Body of pancreas (tissue), 4 donors: ENCODE data around the gene RAB26. TPM values are rescaled to one million over a fixed set of nuclear protein-coding genes. Genes with fewer than 3 reads are reported as not detected.

ENCODE experiments used
- ATAC-seq: fragments of 150-250 bp; one replicate; pipeline ENCODE4 v1.9.1; 2016
- DNase-seq, 4 donors: peaks; one replicate each; pipeline ENCODE4 v3.0.0-alpha.2; 2019
- H3K27ac ChIP-seq, 4 donors: fragments of 200-600 bp; sonication (generic); 1 replicate in 3 of 4; 2 replicates in 1 of 4; pipeline versions ENCODE4 v1.5.1 to v1.6.1; 2016 to 2019; ENCODE audit warnings: mild to moderate bottlenecking in 1 of 4, mixed read lengths in 1 of 4, moderate library complexity in 1 of 4
- H3K27me3 ChIP-seq, 2 donors: fragments of 200-600 bp; sonication (generic); one replicate each; pipeline ENCODE4 v1.6.0; 2016; ENCODE audit warnings: mild to moderate bottlenecking in 1 of 2
- H3K36me3 ChIP-seq, 2 donors: fragments of 200-600 bp; sonication (generic); replicated peaks in 1 of 2; 2 replicates each; pipeline ENCODE4 v1.5.1; 2016; ENCODE audit warnings: low read depth in 2 of 2; ENCODE audit not compliant: insufficient read depth in 1 of 2
- H3K4me1 ChIP-seq: fragments of 200-600 bp; sonication (generic); one replicate; pipeline ENCODE4 v1.6.0; 2016
- H3K4me3 ChIP-seq, 2 donors: fragments of 200-600 bp; sonication (generic); 1 replicate in 1 of 2; 2 replicates in 1 of 2; pipeline ENCODE4 v1.5.1; 2016 to 2019
- H3K9me3 ChIP-seq, 3 donors: fragments of 200-600 bp; sonication (generic); 1 replicate in 2 of 3; 2 replicates in 1 of 3; pipeline ENCODE4 v1.5.1; 2016
- POLR2A ChIP-seq, 3 donors: fragments of 450-650 bp; IDR thresholded peaks; one replicate each; pipeline ENCODE4 v1.6.1; 2016; ENCODE audit warnings: antibody characterized with exemption in 3 of 3, mild to moderate bottlenecking in 2 of 3
- WGBS, 2 donors: methylation state at CpG; one replicate each; pipeline ENCODE4 v1.1.5; 2017; 5-methylcytosine and 5-hydroxymethylcytosine counted together
- intact Hi-C: fragments of 100-400 bp; cut with DNase I; formaldehyde crosslinking; loops from one replicate; pipeline ENCODE4 v1.15.1; 2023
- total RNA-seq, 2 donors: library from RNA; depleted of rRNA; stranded (reverse); fragments of >200 nt; gene quantifications; one replicate each; pipeline ENCODE4 v1.1.0, GENCODE V29; 2016
- TF ChIP-seq, protein P1 (sequence below), 7 experiments: fragments of 450-650 bp in 4 of 7; fragments of 200-600 bp in 3 of 7; sonication (generic) in 3 of 7; IDR thresholded peaks; one replicate each; pipeline ENCODE4 v1.5.1; 2016 to 2019; ENCODE audit warnings: antibody characterized with exemption in 7 of 7

The RAB26 gene
- total RNA-seq, 2 donors from 2014 or later, result 25.4 to 28.8 TPM

GRCh38 chr16:2161911-2162310 is 13.5 kb downstream of the RAB26 start:
- WGBS, 2 donors, result 87% methylated on average over 10 of the region's 10 CpGs; no CpG with 5 or more reads in 1 of the 2 donors
- Histone ChIP-seq H3K4me1 (peaks cover 28% of the 10 kb centered on the region), H3K27me3 (no peaks in the 10 kb centered on the region), H3K36me3 (no peaks in the 10 kb centered on the region), H3K4me3 (no peak overlapping the region), H3K27ac (peak overlapping the region in 1 of 4 donors; percentile 44), H3K9me3 (no peaks in the 10 kb centered on the region)
- no peak for DNase-seq
- no peak for TF ChIP-seq POLR2A (IDR thresholded peaks at IDR 0.05)
- TF ChIP-seq, protein P1, sequence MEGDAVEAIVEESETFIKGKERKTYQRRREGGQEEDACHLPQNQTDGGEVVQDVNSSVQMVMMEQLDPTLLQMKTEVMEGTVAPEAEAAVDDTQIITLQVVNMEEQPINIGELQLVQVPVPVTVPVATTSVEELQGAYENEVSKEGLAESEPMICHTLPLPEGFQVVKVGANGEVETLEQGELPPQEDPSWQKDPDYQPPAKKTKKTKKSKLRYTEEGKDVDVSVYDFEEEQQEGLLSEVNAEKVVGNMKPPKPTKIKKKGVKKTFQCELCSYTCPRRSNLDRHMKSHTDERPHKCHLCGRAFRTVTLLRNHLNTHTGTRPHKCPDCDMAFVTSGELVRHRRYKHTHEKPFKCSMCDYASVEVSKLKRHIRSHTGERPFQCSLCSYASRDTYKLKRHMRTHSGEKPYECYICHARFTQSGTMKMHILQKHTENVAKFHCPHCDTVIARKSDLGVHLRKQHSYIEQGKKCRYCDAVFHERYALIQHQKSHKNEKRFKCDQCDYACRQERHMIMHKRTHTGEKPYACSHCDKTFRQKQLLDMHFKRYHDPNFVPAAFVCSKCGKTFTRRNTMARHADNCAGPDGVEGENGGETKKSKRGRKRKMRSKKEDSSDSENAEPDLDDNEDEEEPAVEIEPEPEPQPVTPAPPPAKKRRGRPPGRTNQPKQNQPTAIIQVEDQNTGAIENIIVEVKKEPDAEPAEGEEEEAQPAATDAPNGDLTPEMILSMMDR (IDR thresholded peaks at IDR 0.05), result no peak
- intact Hi-C loops, result no loop called here
- ATAC-seq, result no peak

DNA sequence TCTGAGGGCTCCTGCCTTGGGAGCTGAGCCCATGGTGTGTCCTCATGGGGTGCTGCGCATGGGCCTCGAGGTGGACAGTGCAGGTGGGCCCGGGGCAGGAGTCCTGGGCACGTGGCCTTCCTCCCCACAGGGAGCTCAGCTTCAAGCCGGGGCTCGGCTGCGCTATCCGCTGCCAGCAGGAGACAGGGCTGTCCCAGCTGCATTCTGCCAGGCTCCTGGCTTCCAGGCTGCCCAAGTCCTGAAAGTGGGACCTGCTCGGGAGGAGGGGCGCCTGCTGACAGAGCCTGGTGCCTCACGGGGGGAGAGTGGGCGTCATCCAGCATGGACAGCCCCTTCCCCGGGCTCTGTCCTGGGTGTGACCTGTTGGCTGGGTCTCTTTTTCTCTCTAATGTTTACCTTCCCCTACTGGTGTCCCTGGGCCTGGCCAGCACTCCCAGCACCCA is 14.3 kb downstream of the RAB26 start:
- intact Hi-C loops, result no loop called here
- Histone ChIP-seq H3K27me3 (no peaks in the 10 kb centered on the region), H3K27ac (no peak overlapping the region), H3K9me3 (no peaks in the 10 kb centered on the region), H3K4me3 (no peak overlapping the region), H3K4me1 (peaks cover 20% of the 10 kb centered on the region), H3K36me3 (no peaks in the 10 kb centered on the region)
- 84 to 100% methylated on average over 2 to 13 of the region's 13 CpGs for WGBS, 2 donors
- DNase-seq, result no peak
- TF ChIP-seq, protein P1 (IDR thresholded peaks at IDR 0.05), result no peak
- no peak for TF ChIP-seq POLR2A (IDR thresholded peaks at IDR 0.05)
- ATAC-seq, result no peak

DNA sequence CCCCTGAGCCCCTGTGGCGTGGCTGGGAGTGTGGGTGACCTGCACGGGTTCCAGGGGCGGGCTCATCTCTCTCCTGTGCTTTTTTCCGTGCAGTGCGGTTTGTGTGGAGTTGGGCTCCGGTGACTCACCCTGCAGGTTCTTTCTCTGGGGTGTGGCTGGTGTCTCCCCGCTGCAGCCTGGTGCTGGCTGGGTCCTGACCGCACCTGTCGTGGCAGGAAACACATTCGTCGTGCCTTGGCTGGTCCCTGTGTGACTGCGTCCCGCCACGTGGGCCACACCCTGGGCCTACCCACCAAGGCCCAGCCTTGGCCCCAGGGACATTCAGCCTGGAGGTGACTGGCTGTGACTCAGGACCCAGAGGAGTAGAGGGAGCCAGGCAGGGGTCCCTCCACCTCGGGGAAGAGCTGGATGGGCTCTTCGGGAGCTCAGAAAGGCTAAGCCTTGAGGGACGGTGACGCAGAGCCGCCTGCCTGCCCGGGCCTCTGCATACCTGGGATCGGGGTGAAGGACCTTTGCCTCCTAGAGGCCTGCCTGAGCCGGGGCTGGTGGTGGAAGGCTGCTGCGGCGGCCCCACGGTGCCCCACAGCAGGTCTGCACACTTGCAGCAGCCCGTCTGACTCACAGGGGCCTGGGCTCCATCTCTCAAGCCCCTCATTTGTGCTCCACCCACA is 14.9 kb downstream of the RAB26 start:
- no peaks in the 10 kb centered on the region for H3K9me3 ChIP-seq
- DNase-seq, result no peak
- H3K27ac ChIP-seq, result no peak overlapping the region
- intact Hi-C loops, result no loop called here
- TF ChIP-seq, protein P1 (IDR thresholded peaks at IDR 0.05), result no peak
- TF ChIP-seq POLR2A (IDR thresholded peaks at IDR 0.05), result no peak
- H3K27me3 ChIP-seq, result no peaks in the 10 kb centered on the region
- H3K4me3 ChIP-seq, result no peak overlapping the region
- no peak for ATAC-seq
- peaks cover 0 to 3% of the 10 kb centered on the region in 2 donors for H3K36me3 ChIP-seq
- WGBS, 2 donors, result 91 to 96% methylated on average over 14 to 25 of the region's 26 CpGs
- peaks cover 14% of the 10 kb centered on the region for H3K4me1 ChIP-seq

DNA sequence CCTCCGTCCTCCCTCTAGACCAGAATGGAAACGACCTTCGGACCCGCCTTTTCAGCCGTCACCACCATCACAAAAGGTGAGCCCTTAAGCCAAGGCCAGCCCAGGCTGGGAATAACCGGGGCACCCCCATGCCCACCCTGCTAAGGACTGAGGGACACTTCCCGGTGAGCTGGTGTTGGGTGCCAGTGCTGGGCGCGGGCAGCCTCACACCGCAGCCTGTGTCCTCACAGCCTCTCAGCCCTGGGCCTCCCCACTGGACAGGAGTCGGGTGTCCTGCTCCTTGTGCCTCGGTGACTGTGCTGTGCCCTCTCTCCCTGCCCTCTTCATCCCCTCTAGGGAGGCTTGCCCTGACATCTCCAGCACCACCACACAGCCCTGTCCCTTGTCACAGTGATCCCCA is 17.4 kb downstream of the RAB26 start:
- Histone ChIP-seq H3K9me3 (no peaks in the 10 kb centered on the region), H3K27ac (no peak overlapping the region), H3K27me3 (no peaks in the 10 kb centered on the region), H3K4me1 (no peaks in the 10 kb centered on the region), H3K36me3 (peaks cover 0 to 3% of the 10 kb centered on the region in 2 donors), H3K4me3 (no peak overlapping the region)
- no peak for TF ChIP-seq POLR2A (IDR thresholded peaks at IDR 0.05)
- TF ChIP-seq, protein P1 (IDR thresholded peaks at IDR 0.05), result no peak
- WGBS, 2 donors, result 91 to 94% methylated on average over 11 to 12 of the region's 12 CpGs
- ATAC-seq (no peak), DNase-seq (no peak)
- intact Hi-C loops, result no loop called here
